Omental fat pad (tissue), 4 donors: ENCODE results near the gene DDX41. TPM values are rescaled to one million over a fixed set of nuclear protein-coding genes. Genes with fewer than 3 reads are reported as not detected.

ENCODE experiments used
- ATAC-seq: fragments of 150-250 bp; one replicate; pipeline ENCODE4 v1.9.1; 2016; ENCODE audit warnings: mild to moderate bottlenecking, moderate library complexity; ENCODE audit not compliant: low FRiP score
- DNase-seq: peaks from one replicate; pipeline ENCODE4 v3.0.0-alpha.2; 2019; ENCODE audit warnings: low spot score
- CTCF ChIP-seq, 3 donors: fragments of 450-650 bp; IDR thresholded peaks; one replicate each; pipeline ENCODE4 v1.5.1; 2016 to 2017; ENCODE audit warnings: antibody characterized with exemption in 3 of 3, mild to moderate bottlenecking in 3 of 3, moderate library complexity in 2 of 3
- total RNA-seq, 4 donors: library from RNA; depleted of rRNA; stranded (reverse); fragments of >200 nt; gene quantifications; one replicate each; pipeline ENCODE4 v1.1.0, GENCODE V29; 2016

DDX41 gene
- total RNA-seq, 4 donors from 2014 or later = 66.2 to 93.7 (median 73.6) TPM

GRCh38 chr5:177514541-177514940 lies 2.2 kb downstream of the DDX41 start:
- TF ChIP-seq CTCF (IDR thresholded peaks at IDR 0.05) = no peak
- ATAC-seq (no peak), DNase-seq (no peak)

GRCh38 chr5:177513500-177513899 lies 3.3 kb downstream of the DDX41 start:
- ATAC-seq = no peak

GRCh38 chr5:177512736-177513380 lies 3.9 kb downstream of the DDX41 start:
- no peak for TF ChIP-seq CTCF (IDR thresholded peaks at IDR 0.05)
- DNase-seq (no peak), ATAC-seq (no peak)

More at GRCh38 chr5:177513500-177513899, 3.3 kb downstream of the DDX41 start:
- TF ChIP-seq CTCF (IDR thresholded peaks at IDR 0.05) = no peak
- DNase-seq = no peak

GRCh38 chr5:177511796-177512675 lies 4.7 kb downstream of the DDX41 start:
- DNase-seq (no peak), ATAC-seq (no peak)
- TF ChIP-seq CTCF (IDR thresholded peaks at IDR 0.05) = no peak

- DNase-seq (no peak), ATAC-seq (no peak)
- TF ChIP-seq CTCF (IDR thresholded peaks at IDR 0.05) = no peak
Measured at GRCh38 chr5:177511181-177511580, 5.6 kb downstream of the DDX41 start.

- no peak for TF ChIP-seq CTCF (IDR thresholded peaks at IDR 0.05)
- no peak for DNase-seq
- ATAC-seq = no peak
Measured at GRCh38 chr5:177510567-177511053, 6.2 kb downstream of the DDX41 start.
